ENCODE measurements around the gene VWA8. TPM values are rescaled to one million over a fixed set of nuclear protein-coding genes. Genes with fewer than 3 reads are reported as not detected.
"Not testable (repeated sequence)": the region's sequence is repeated elsewhere in the genome, so short reads cannot be mapped to it uniquely, and the experiment has no call there.

Gene VWA8
- polyA plus RNA-seq, 1 donor: 11.6 TPM

- DNase-seq: no peak
- H3K36me3 ChIP-seq (ENCODE audit: control insufficient read depth, insufficient read depth, low read length): peaks cover under 1% of the 10 kb centered on the region
- H3K27me3 ChIP-seq (ENCODE audit: control insufficient read depth, insufficient read depth, low read length): no peaks in the 10 kb centered on the region
- no peak overlapping the region for H3K4me3 ChIP-seq (ENCODE audit: low read length)
- H3K4me1 ChIP-seq (ENCODE audit: control insufficient read depth, insufficient read depth, low read length): no peaks in the 10 kb centered on the region
- H3K27ac ChIP-seq (ENCODE audit: low read length): no peak overlapping the region
- no peaks in the 10 kb centered on the region for H3K9me3 ChIP-seq (ENCODE audit: control insufficient read depth, low read depth, low read length)
Measured at GRCh38 chr13:41914552-41914951, 46.4 kb downstream of the VWA8 start.

GRCh38 chr13:41909506-41909905, 51.4 kb downstream of the VWA8 start:
- Histone ChIP-seq H3K4me1 (ENCODE audit: control insufficient read depth, insufficient read depth, low read length) (no peaks in the 10 kb centered on the region), H3K9me3 (ENCODE audit: control insufficient read depth, low read depth, low read length) (no peaks in the 10 kb centered on the region), H3K27me3 (ENCODE audit: control insufficient read depth, insufficient read depth, low read length) (no peaks in the 10 kb centered on the region), H3K36me3 (ENCODE audit: control insufficient read depth, insufficient read depth, low read length) (peaks cover 8% of the 10 kb centered on the region), H3K4me3 (ENCODE audit: low read length) (no peak overlapping the region), H3K27ac (ENCODE audit: low read length) (no peak overlapping the region)
- DNase-seq: no peak
- no CpG with 5 or more reads among the region's 2 CpGs for WGBS (ENCODE audit: insufficient coverage, low lambda C conversion rate)

GRCh38 chr13:41905600-41906254, 55.2 kb downstream of the VWA8 start:
- Histone ChIP-seq H3K9me3 (ENCODE audit: control insufficient read depth, low read depth, low read length) (no peaks in the 10 kb centered on the region), H3K36me3 (ENCODE audit: control insufficient read depth, insufficient read depth, low read length) (peaks cover 8% of the 10 kb centered on the region), H3K27ac (ENCODE audit: low read length) (no peak overlapping the region), H3K27me3 (ENCODE audit: control insufficient read depth, insufficient read depth, low read length) (no peaks in the 10 kb centered on the region), H3K4me1 (ENCODE audit: control insufficient read depth, insufficient read depth, low read length) (no peaks in the 10 kb centered on the region), H3K4me3 (ENCODE audit: low read length) (no peak overlapping the region)
- DNase-seq: peak in 1 of 2 donors; percentile 16
- 100% methylated on average over 1 of the region's 2 CpGs for WGBS (ENCODE audit: insufficient coverage, low lambda C conversion rate)

GRCh38 chr13:41900918-41901317, 60.0 kb downstream of the VWA8 start:
- DNase-seq: no peak
- H3K27me3 ChIP-seq (ENCODE audit: control insufficient read depth, insufficient read depth, low read length): no peaks in the 10 kb centered on the region
- H3K4me1 ChIP-seq (ENCODE audit: control insufficient read depth, insufficient read depth, low read length): no peaks in the 10 kb centered on the region
- H3K4me3 ChIP-seq (ENCODE audit: low read length): no peak overlapping the region
- no peak overlapping the region for H3K27ac ChIP-seq (ENCODE audit: low read length)
- no peaks in the 10 kb centered on the region for H3K36me3 ChIP-seq (ENCODE audit: control insufficient read depth, insufficient read depth, low read length)
- H3K9me3 ChIP-seq (ENCODE audit: control insufficient read depth, low read depth, low read length): no peaks in the 10 kb centered on the region

- not testable (repeated sequence) for H3K4me1 ChIP-seq (ENCODE audit: control insufficient read depth, insufficient read depth, low read length); DNase-seq; H3K9me3 ChIP-seq (ENCODE audit: control insufficient read depth, low read depth, low read length); H3K4me3 ChIP-seq (ENCODE audit: low read length); H3K36me3 ChIP-seq (ENCODE audit: control insufficient read depth, insufficient read depth, low read length); H3K27me3 ChIP-seq (ENCODE audit: control insufficient read depth, insufficient read depth, low read length); H3K27ac ChIP-seq (ENCODE audit: low read length)
- WGBS (ENCODE audit: insufficient coverage, low lambda C conversion rate): no CpG with 5 or more reads among the region's 24 CpGs
Measured at GRCh38 chr13:41898411-41898810, 62.5 kb downstream of the VWA8 start.

GRCh38 chr13:41897126-41897525, 63.8 kb downstream of the VWA8 start:
- Histone ChIP-seq H3K9me3 (ENCODE audit: control insufficient read depth, low read depth, low read length) (no peaks in the 10 kb centered on the region), H3K4me1 (ENCODE audit: control insufficient read depth, insufficient read depth, low read length) (no peaks in the 10 kb centered on the region), H3K36me3 (ENCODE audit: control insufficient read depth, insufficient read depth, low read length) (no peaks in the 10 kb centered on the region), H3K27me3 (ENCODE audit: control insufficient read depth, insufficient read depth, low read length) (no peaks in the 10 kb centered on the region), H3K27ac (ENCODE audit: low read length) (no peak overlapping the region), H3K4me3 (ENCODE audit: low read length) (no peak overlapping the region)
- no peak for DNase-seq
- WGBS (ENCODE audit: insufficient coverage, low lambda C conversion rate): 100% methylated on average over 1 of the region's 2 CpGs

GRCh38 chr13:41895478-41895877, 65.4 kb downstream of the VWA8 start:
- no peaks in the 10 kb centered on the region for H3K4me1 ChIP-seq (ENCODE audit: control insufficient read depth, insufficient read depth, low read length)
- H3K27me3 ChIP-seq (ENCODE audit: control insufficient read depth, insufficient read depth, low read length): no peaks in the 10 kb centered on the region
- H3K27ac ChIP-seq (ENCODE audit: low read length): no peak overlapping the region
- no peak overlapping the region for H3K4me3 ChIP-seq (ENCODE audit: low read length)
- 63% methylated on average over 1 of the region's 1 CpG for WGBS (ENCODE audit: insufficient coverage, low lambda C conversion rate)
- no peak for DNase-seq
- no peaks in the 10 kb centered on the region for H3K9me3 ChIP-seq (ENCODE audit: control insufficient read depth, low read depth, low read length)
- H3K36me3 ChIP-seq (ENCODE audit: control insufficient read depth, insufficient read depth, low read length): peaks cover 4% of the 10 kb centered on the region

GRCh38 chr13:41891119-41891518, 69.8 kb downstream of the VWA8 start:
- Histone ChIP-seq H3K36me3 (ENCODE audit: control insufficient read depth, insufficient read depth, low read length) (peaks cover 8% of the 10 kb centered on the region), H3K9me3 (ENCODE audit: control insufficient read depth, low read depth, low read length) (no peaks in the 10 kb centered on the region), H3K4me1 (ENCODE audit: control insufficient read depth, insufficient read depth, low read length) (no peaks in the 10 kb centered on the region), H3K27me3 (ENCODE audit: control insufficient read depth, insufficient read depth, low read length) (no peaks in the 10 kb centered on the region), H3K27ac (ENCODE audit: low read length) (no peak overlapping the region), H3K4me3 (ENCODE audit: low read length) (no peak overlapping the region)
- WGBS (ENCODE audit: insufficient coverage, low lambda C conversion rate): no CpG with 5 or more reads among the region's 4 CpGs
- no peak for DNase-seq

- Histone ChIP-seq H3K4me1 (ENCODE audit: control insufficient read depth, insufficient read depth, low read length) (no peaks in the 10 kb centered on the region), H3K36me3 (ENCODE audit: control insufficient read depth, insufficient read depth, low read length) (peaks cover 27% of the 10 kb centered on the region), H3K27ac (ENCODE audit: low read length) (no peak overlapping the region), H3K27me3 (ENCODE audit: control insufficient read depth, insufficient read depth, low read length) (no peaks in the 10 kb centered on the region), H3K9me3 (ENCODE audit: control insufficient read depth, low read depth, low read length) (peaks cover 11% of the 10 kb centered on the region), H3K4me3 (ENCODE audit: low read length) (no peak overlapping the region)
- DNase-seq: no peak
Measured at GRCh38 chr13:41883147-41883546, 77.8 kb downstream of the VWA8 start.

- not testable (repeated sequence) for H3K4me1 ChIP-seq (ENCODE audit: control insufficient read depth, insufficient read depth, low read length); H3K27ac ChIP-seq (ENCODE audit: low read length); DNase-seq; H3K27me3 ChIP-seq (ENCODE audit: control insufficient read depth, insufficient read depth, low read length); H3K4me3 ChIP-seq (ENCODE audit: low read length)
- peaks cover 24% of the 10 kb centered on the region for H3K36me3 ChIP-seq (ENCODE audit: control insufficient read depth, insufficient read depth, low read length)
- WGBS (ENCODE audit: insufficient coverage, low lambda C conversion rate): no CpG with 5 or more reads among the region's 32 CpGs
- peaks cover 11% of the 10 kb centered on the region for H3K9me3 ChIP-seq (ENCODE audit: control insufficient read depth, low read depth, low read length)
Measured at GRCh38 chr13:41881890-41882289, 79.0 kb downstream of the VWA8 start.

- Histone ChIP-seq H3K4me3 (ENCODE audit: low read length) (no peak overlapping the region), H3K4me1 (ENCODE audit: control insufficient read depth, insufficient read depth, low read length) (no peaks in the 10 kb centered on the region), H3K27ac (ENCODE audit: low read length) (no peak overlapping the region), H3K36me3 (ENCODE audit: control insufficient read depth, insufficient read depth, low read length) (peaks cover 24% of the 10 kb centered on the region), H3K9me3 (ENCODE audit: control insufficient read depth, low read depth, low read length) (peaks cover 11% of the 10 kb centered on the region), H3K27me3 (ENCODE audit: control insufficient read depth, insufficient read depth, low read length) (no peaks in the 10 kb centered on the region)
- no peak for DNase-seq
- WGBS (ENCODE audit: insufficient coverage, low lambda C conversion rate): 83% methylated on average over 1 of the region's 1 CpG
Measured at GRCh38 chr13:41880966-41881365, 79.9 kb downstream of the VWA8 start.
